Measurements from ENCODE around the gene ADCY9.

- TF ChIP-seq CTCF (optimal IDR thresholded peaks at IDR 0.05 in 1 of 3, IDR thresholded peaks at IDR 0.05 in 1 of 3, conservative IDR thresholded peaks at IDR 0.05 in 1 of 3; ENCODE audit: extremely low read depth in 1 of 3, insufficient read depth in 2 of 3, low read length in 3 of 3) = no peak
- no peak for TF ChIP-seq EZH2 (IDR thresholded peaks at IDR 0.05; ENCODE audit: low read length)
Observed at GRCh38 chr16:4158143-4159093, 42.2 kb upstream of the ADCY9 start.
